ENCODE results near the gene SUGCT.
"Not testable (repeated sequence)": the region's sequence is repeated elsewhere in the genome, so short reads cannot be mapped to it uniquely, and the experiment has no call there.

The SUGCT gene

GRCh38 chr7:40200791-40201190 is 66.0 kb downstream of the SUGCT start:
- DNase-seq (ENCODE audit: low read depth in 2 of 2), result no peak

DNA sequence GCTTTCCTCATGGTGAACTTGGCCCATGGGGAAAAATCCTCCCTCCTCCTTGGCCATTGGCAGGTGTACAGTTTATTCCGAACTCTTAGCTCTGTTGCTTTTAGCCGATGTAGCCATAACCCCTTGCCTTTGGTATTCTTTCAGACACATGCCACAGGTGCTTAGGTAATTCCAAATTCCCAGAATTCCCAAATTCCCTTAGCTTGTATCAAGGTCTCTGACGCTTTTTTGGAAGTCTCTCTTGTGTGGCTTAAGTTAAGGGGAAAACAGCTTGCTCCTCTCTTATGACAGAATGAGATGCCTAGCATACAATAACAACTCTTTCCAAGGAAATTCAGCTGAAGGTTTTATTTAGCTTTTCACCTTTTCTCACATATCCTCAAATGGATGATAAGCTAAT is 68.0 kb downstream of the SUGCT start:
- no peak for DNase-seq (ENCODE audit: low read depth in 2 of 2)

DNA sequence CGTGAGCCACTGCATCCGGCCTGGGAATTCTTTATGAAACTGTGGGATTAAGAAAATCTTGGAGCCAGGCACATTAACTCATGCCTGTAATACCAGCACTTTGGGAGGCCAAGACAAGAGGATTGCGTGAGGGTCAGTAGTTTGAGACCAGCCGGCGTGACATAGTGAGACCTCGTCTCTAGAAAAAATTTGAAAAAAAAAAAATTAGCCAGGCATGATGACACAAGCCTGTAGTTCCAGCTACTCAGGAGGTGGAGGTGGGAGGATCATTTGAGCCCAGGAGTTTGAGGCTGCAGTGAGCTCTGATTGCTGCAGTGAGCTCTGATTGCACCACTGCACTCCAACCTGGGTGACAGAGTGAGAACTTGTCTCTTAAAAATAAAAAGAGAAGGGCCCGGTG is 69.8 kb downstream of the SUGCT start:
- DNase-seq (ENCODE audit: low read depth in 2 of 2), result no peak

GRCh38 chr7:40205992-40206391 is 71.2 kb downstream of the SUGCT start:
- no peak for DNase-seq (ENCODE audit: low read depth in 2 of 2)

- no peak for DNase-seq (ENCODE audit: low read depth in 2 of 2)
These were observed 76.6 kb downstream of the SUGCT start for GRCh38 chr7:40211276-40212003.

- no peak for DNase-seq (ENCODE audit: low read depth in 2 of 2)
These were observed 78.5 kb downstream of the SUGCT start for GRCh38 chr7:40213291-40213690.

GRCh38 chr7:40213856-40214255 is 79.1 kb downstream of the SUGCT start:
- no peak for DNase-seq (ENCODE audit: low read depth in 2 of 2)

GRCh38 chr7:40218612-40219011 is 83.8 kb downstream of the SUGCT start:
- not testable (repeated sequence) for DNase-seq (ENCODE audit: low read depth in 2 of 2)

DNA sequence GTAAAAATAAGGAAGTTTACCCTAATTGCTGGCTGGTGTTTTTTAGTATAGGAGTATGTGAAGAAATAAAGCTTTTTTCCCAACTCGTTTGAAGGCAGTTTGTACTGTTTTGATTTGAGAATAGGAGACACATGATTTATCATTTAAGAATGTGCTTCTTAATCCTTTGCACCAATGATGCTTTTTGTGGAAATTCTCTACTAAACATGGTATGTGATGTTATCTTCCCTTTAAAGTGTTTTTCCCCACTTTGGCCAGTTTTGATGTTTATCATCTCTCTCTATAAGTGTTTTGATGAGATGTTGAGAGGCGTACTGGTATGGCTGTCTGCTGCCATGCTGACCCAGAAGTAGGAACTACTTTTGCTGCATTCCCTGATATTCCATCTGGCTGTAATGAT is 85.1 kb downstream of the SUGCT start:
- no peak for DNase-seq (ENCODE audit: low read depth in 2 of 2)

DNA sequence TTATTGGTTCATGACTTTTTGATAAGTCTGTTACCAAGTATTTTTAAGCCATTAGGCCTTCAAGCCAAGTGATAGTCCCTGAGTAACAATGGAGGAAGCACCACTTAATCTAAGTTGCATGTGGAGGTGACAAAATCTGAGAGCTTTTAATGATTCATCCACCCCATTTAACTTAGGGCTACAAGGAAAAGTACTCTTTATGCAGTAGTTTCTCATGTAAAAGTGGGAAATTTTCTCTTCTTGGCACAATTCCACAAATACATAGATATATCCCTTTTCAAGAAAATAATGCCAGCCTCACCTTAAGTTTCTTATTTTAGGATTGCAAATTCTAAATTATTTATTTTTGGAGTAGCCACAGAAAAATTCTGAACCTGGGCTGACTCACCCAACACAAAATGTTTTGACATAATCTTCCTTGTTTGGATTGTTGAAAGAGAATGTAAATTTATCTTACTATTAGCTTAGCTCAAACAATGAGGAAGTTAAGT is 85.7 kb downstream of the SUGCT start:
- no peak for DNase-seq (ENCODE audit: low read depth in 2 of 2)

DNA sequence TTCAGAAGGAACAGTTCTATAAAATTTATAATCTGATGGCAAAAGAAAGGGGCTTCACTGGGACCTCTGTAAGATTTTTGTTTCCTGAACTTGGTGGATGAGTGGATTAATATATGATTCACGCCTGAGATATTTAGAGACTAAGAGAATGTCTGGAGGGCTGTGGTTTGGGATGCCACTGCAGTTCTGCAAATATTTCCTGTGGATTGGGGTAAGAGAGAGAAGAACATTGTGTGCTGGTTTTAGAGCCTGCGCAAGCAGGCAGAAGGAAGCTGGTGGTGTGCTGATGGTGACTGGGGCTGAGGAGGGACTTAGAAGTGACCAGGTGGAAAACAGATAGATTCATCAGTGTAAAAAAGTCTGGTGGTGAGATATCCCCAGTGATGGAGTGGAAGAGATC is 87.0 kb downstream of the SUGCT start:
- DNase-seq (ENCODE audit: low read depth in 2 of 2), result no peak

DNA sequence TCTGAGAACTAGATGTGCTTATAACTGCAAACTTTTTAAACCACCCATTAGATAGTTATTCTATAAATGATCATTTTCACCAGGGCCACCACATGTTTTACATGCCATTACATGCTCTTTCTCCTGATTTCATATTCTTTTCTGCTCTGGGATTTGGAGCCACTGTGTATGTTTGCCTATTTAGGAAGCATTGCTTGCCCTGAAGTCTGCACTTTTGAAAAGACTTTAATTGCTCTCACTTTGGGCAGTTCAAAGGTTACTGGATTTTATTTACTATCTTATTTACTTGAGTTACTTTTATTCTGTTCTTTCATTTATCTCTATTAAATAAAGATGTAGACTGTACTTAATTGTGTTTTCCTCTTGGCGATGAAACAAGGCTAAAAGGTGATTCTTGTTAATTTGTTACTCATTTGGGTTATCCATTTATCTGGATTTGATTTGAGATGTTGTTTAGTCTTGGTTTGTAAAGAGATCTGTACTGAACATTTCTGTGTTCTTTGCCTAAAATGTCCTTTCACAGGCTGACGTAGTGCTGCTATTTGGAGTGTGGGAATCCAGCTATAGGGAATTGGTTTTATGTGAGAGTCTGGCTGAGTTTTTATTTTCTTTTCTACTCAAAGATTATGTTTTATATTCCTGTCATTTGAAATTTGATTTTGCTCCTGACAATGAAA is 88.8 kb downstream of the SUGCT start:
- no peak for DNase-seq (ENCODE audit: low read depth in 2 of 2)

DNA sequence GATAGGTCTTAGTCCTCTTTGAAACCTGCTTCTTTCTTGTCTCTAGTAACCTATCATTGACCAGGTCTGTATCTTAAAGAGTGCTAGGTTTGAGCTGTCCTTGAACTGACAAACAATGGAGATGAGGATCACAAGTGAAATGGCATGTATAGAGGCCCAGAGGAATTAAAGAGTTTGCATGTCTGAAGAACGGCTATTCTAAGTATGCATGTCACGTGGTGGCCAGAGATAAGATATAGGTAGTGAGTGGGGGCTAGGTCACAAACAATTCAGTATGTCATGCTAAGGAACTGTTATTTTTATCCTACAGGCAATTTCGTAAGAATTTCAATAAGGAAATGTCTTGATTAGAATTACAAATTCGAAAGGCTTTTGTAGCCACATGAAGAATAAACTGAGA is 95.3 kb downstream of the SUGCT start:
- DNase-seq (ENCODE audit: low read depth in 2 of 2), result no peak

DNA sequence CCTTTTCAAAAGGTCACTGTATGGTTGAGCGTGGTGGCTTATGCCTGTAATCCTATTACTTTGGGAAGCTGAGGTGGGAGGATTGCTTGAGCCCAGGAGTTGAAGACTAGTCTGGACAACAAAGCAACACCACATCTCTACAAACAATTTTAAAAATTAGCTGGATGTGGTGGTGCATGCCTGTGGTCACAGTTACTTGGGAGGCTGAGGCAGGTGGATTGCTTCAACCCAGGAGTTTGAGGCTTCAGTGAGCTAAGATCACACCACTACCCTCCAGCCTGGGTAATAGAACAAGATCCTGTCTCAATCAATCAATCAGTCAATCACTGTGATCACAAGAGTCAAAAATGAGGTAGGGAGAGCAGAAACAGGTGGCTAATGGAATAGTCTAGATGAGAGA is 97.0 kb downstream of the SUGCT start:
- DNase-seq (ENCODE audit: low read depth in 2 of 2), result no peak

- no peak for DNase-seq (ENCODE audit: low read depth in 2 of 2)
These were observed 97.6 kb downstream of the SUGCT start for GRCh38 chr7:40232242-40232893.

DNA sequence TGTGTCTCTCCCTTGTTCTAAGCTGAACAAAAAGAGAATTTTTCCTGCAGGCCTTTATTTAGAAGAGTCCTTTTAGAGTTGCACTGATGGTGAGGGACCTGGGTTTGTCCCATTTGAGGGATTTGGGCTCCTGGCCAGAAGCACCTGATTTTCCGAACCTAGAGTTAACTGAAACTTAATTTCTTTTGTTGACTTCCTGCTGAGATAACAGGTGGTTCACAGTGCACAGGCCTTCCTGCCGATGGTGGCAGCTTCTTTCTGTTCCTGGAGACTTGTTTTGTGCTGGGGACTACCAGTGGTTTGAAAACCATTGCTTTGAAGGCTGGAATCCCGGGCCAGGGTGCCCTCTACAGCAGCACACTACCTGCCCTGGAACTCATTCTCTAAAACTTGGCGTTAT is 99.2 kb downstream of the SUGCT start:
- no peak for DNase-seq (ENCODE audit: low read depth in 2 of 2)

DNA sequence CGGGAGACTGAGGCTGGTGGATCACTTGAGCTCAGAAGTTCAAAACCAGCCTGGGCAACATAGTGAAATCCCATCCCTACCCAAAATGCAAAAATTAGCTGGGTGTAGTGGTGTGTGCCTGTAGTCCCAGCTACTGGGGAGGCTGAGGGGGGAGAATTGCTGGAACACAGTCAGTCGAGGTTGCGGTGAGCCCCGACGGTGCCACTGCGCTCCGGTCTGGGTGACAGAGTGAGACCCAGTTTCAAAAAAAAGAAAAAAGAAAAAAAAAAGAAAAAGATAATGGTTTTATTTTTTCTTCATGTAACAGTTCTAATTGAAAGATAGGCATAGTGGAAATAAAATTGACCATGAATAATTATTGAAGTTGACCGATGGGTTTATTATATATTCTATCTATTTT is 99.9 kb downstream of the SUGCT start:
- no peak for DNase-seq (ENCODE audit: low read depth in 2 of 2)

- DNase-seq (ENCODE audit: low read depth in 2 of 2), result no peak
These were observed 102.9 kb downstream of the SUGCT start for GRCh38 chr7:40237731-40238130.

- no peak for DNase-seq (ENCODE audit: low read depth in 2 of 2)
These were observed 105.0 kb downstream of the SUGCT start for GRCh38 chr7:40239755-40240303.

GRCh38 chr7:40243076-40243475 is 108.3 kb downstream of the SUGCT start:
- DNase-seq (ENCODE audit: low read depth in 2 of 2), result no peak

- no peak for DNase-seq (ENCODE audit: low read depth in 2 of 2)
These were observed 109.4 kb downstream of the SUGCT start for GRCh38 chr7:40244226-40244625.

GRCh38 chr7:40248681-40249080 is 113.9 kb downstream of the SUGCT start:
- no peak for DNase-seq (ENCODE audit: low read depth in 2 of 2)

DNA sequence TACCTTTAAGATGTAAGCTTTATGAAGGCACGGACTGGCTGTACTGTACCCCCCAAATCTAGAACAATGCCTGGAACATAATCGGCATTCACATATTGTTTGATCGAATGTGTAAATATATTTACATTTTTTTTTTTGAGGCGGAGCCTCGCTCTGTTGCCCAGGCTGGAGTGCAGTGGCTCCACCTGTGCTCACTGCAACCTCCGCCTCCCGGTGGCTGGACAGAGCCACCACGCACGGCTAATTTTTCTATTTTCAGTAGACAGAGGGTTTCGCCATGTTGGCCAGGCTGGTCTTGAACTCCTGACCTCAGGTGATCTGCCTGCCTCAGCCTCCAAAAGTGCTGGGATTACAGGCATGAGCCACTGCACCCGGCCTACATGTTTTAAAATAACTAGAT is 118.6 kb downstream of the SUGCT start:
- not testable (repeated sequence) for DNase-seq (ENCODE audit: low read depth in 2 of 2)
